GM19463 (cell line): Measurements from ENCODE around the gene WT1.
"Not testable (repeated sequence)": the region's sequence is repeated elsewhere in the genome, so short reads cannot be mapped to it uniquely, and the experiment has no call there.

Experiments used
- ATAC-seq: cut with Tn5 transposase; IDR thresholded peaks from one replicate; pipeline ENCODE4 v1.9.1; 2021; ENCODE audit warnings: mild to moderate bottlenecking, moderate library complexity; ENCODE audit not compliant: unreplicated experiment

The WT1 gene

GRCh38 chr11:32435511-32435941 is at the start of gene WT1:
TSS of gene WT1 (minus strand) at chr11:32435539.
- ATAC-seq, result no peak

- ATAC-seq, result no peak
Observed at GRCh38 chr11:32479291-32479690, 44.0 kb upstream of the WT1 start.

GRCh38 chr11:32478277-32478731 is 43.0 kb upstream of the WT1 start:
- no peak for ATAC-seq

- ATAC-seq, result no peak
Observed at GRCh38 chr11:32473282-32473909, 38.1 kb upstream of the WT1 start.

- ATAC-seq, result no peak
Observed at GRCh38 chr11:32472226-32472625, 36.9 kb upstream of the WT1 start.

GRCh38 chr11:32471544-32471943 is 36.2 kb upstream of the WT1 start:
- ATAC-seq, result not testable (repeated sequence)

- no peak for ATAC-seq
Observed at GRCh38 chr11:32469791-32470190, 34.5 kb upstream of the WT1 start.

- ATAC-seq, result no peak
Observed at GRCh38 chr11:32466279-32466915, 31.1 kb upstream of the WT1 start.

- no peak for ATAC-seq
Observed at GRCh38 chr11:32464078-32464477, 28.7 kb upstream of the WT1 start.

- no peak for ATAC-seq
Observed at GRCh38 chr11:32462011-32462690, 26.8 kb upstream of the WT1 start.

GRCh38 chr11:32456864-32457263 is 21.5 kb upstream of the WT1 start:
- no peak for ATAC-seq

- ATAC-seq, result no peak
Observed at GRCh38 chr11:32454993-32455392, 19.7 kb upstream of the WT1 start.

GRCh38 chr11:32451808-32452207 is 16.5 kb upstream of the WT1 start:
- ATAC-seq, result no peak

GRCh38 chr11:32450372-32450771 is 15.0 kb upstream of the WT1 start:
- no peak for ATAC-seq

- peak; percentile 42 for ATAC-seq
Observed at GRCh38 chr11:32448232-32448631, 12.9 kb upstream of the WT1 start.

- no peak for ATAC-seq
Observed at GRCh38 chr11:32447252-32447651, 11.9 kb upstream of the WT1 start.

- no peak for ATAC-seq
Observed at GRCh38 chr11:32446227-32446626, 10.9 kb upstream of the WT1 start.

- ATAC-seq, result no peak
Observed at GRCh38 chr11:32444186-32444585, 8.8 kb upstream of the WT1 start.

- no peak for ATAC-seq
Observed at GRCh38 chr11:32440916-32441315, 5.6 kb upstream of the WT1 start.

- ATAC-seq, result no peak
Observed at GRCh38 chr11:32440312-32440908, 5.1 kb upstream of the WT1 start.

- ATAC-seq, result no peak
Observed at GRCh38 chr11:32439501-32440210, 4.3 kb upstream of the WT1 start.
